Tibial nerve (tissue), 4 donors: ENCODE results near the gene NEU1. TPM values are rescaled to one million over a fixed set of nuclear protein-coding genes. Genes with fewer than 3 reads are reported as not detected.

Experiments
- DNase-seq, 2 donors: peaks; one replicate each; pipeline ENCODE4 v3.0.0-alpha.2; 2019; ENCODE audit warnings: low spot score in 2 of 2
- H3K27ac ChIP-seq, 4 donors: fragments of 200-600 bp; sonication (generic) in 3 of 4; one replicate each; pipeline ENCODE4 v1.5.1; 2017 to 2019; ENCODE audit warnings: mild to moderate bottlenecking in 1 of 4
- H3K27me3 ChIP-seq, 2 donors: fragments of 200-600 bp; sonication (generic) in 1 of 2; one replicate each; pipeline versions ENCODE4 v1.5.1 to v1.6.0; 2017 to 2019
- H3K36me3 ChIP-seq, 3 donors: fragments of 200-600 bp; sonication (generic); one replicate each; pipeline ENCODE4 v1.5.1; 2018 to 2019
- H3K4me1 ChIP-seq, 4 donors: fragments of 200-600 bp; sonication (generic) in 3 of 4; one replicate each; pipeline ENCODE4 v1.5.1; 2017 to 2019
- H3K4me3 ChIP-seq, 4 donors: fragments of 200-600 bp; sonication (generic) in 3 of 4; one replicate each; pipeline ENCODE4 v1.5.1; 2017 to 2019; ENCODE audit warnings: mild to moderate bottlenecking in 1 of 4, moderate library complexity in 1 of 4
- H3K9me3 ChIP-seq, 4 donors: fragments of 200-600 bp; sonication (generic) in 3 of 4; one replicate each; pipeline ENCODE4 v1.5.1; 2017 to 2019
- CTCF ChIP-seq, 5 experiments: fragments of 200-600 bp in 3 of 5; fragments of 450-650 bp in 2 of 5; sonication (generic) in 3 of 5; IDR thresholded peaks; one replicate each; pipeline ENCODE4 v1.5.1; 2016 to 2019; ENCODE audit warnings: antibody characterized with exemption in 5 of 5, mild to moderate bottlenecking in 3 of 5, moderate library complexity in 2 of 5
- EP300 ChIP-seq, 2 donors: sonication (generic); formaldehyde crosslinking; IDR thresholded peaks; one replicate each; pipeline ENCODE4 v1.6.1; 2017; ENCODE audit warnings: antibody characterized with exemption in 2 of 2, mild to moderate bottlenecking in 1 of 2
- POLR2A ChIP-seq, 2 donors: fragments of 450-650 bp; IDR thresholded peaks; one replicate each; pipeline ENCODE4 v1.6.1; 2017; ENCODE audit warnings: antibody characterized with exemption in 2 of 2, mild to moderate bottlenecking in 2 of 2, moderate library complexity in 2 of 2
- WGBS, 2 donors: methylation state at CpG; one replicate each; pipeline ENCODE4 v1.1.5; 2018; 5-methylcytosine and 5-hydroxymethylcytosine counted together
- total RNA-seq, 4 donors: library from RNA; depleted of rRNA; stranded (reverse); fragments of >200 nt; gene quantifications; one replicate each; pipeline ENCODE4 v1.1.0, GENCODE V29; 2016

Gene NEU1
- total RNA-seq, 4 donors from 2014 or later = 25.8 to 44.6 (median 33.8) TPM

- DNase-seq = no peak
Observed at GRCh38 chr6:31900917-31901414, 38.3 kb upstream of the NEU1 start.

GRCh38 chr6:31899882-31900722 lies 37.5 kb upstream of the NEU1 start:
- H3K9me3 ChIP-seq = no peaks in the 10 kb centered on the region
- WGBS, 2 donors = 79 to 82% methylated on average over 40 to 41 of the region's 49 CpGs
- TF ChIP-seq CTCF (IDR thresholded peaks at IDR 0.05) (no peak), EP300 (IDR thresholded peaks at IDR 0.05) (no peak), POLR2A (IDR thresholded peaks at IDR 0.05) (no peak)
- H3K4me3 ChIP-seq = no peak overlapping the region
- H3K4me1 ChIP-seq = peaks cover 0 to 60% (median 20%) of the 10 kb centered on the region in 4 donors
- peaks cover 0 to 19% (median 0%) of the 10 kb centered on the region in 3 donors for H3K36me3 ChIP-seq
- DNase-seq = no peak
- H3K27me3 ChIP-seq = no peaks in the 10 kb centered on the region
- peak overlapping the region in 2 of 4 donors; percentile 90 to 91 for H3K27ac ChIP-seq

More at GRCh38 chr6:31900917-31901414, 38.3 kb upstream of the NEU1 start:
- Histone ChIP-seq H3K9me3 (no peaks in the 10 kb centered on the region), H3K4me1 (peaks cover 0 to 59% (median 20%) of the 10 kb centered on the region in 4 donors), H3K27ac (peak overlapping the region; percentile 70 to 91 (median 87)), H3K4me3 (peak overlapping the region; percentile 45 to 81 (median 55)), H3K36me3 (peaks cover 0 to 10% (median 0%) of the 10 kb centered on the region in 3 donors), H3K27me3 (no peaks in the 10 kb centered on the region)
- TF ChIP-seq CTCF (IDR thresholded peaks at IDR 0.05) (no peak), EP300 (IDR thresholded peaks at IDR 0.05) (no peak), POLR2A (IDR thresholded peaks at IDR 0.05) (no peak)
- WGBS, 2 donors = 24 to 33% methylated on average over 6 to 29 of the region's 29 CpGs

GRCh38 chr6:31899215-31899614 lies 36.6 kb upstream of the NEU1 start:
- peaks cover 0 to 28% (median 2%) of the 10 kb centered on the region in 3 donors for H3K36me3 ChIP-seq
- no peak for DNase-seq
- H3K4me3 ChIP-seq = no peak overlapping the region
- TF ChIP-seq EP300 (IDR thresholded peaks at IDR 0.05) = no peak
- no peak for TF ChIP-seq POLR2A (IDR thresholded peaks at IDR 0.05)
- TF ChIP-seq CTCF (IDR thresholded peaks at IDR 0.05) = no peak
- peaks cover 0 to 60% (median 20%) of the 10 kb centered on the region in 4 donors for H3K4me1 ChIP-seq
- whole genome bisulfite sequencing, 2 donors = 58 to 66% methylated on average over 5 of the region's 5 CpGs
- no peak overlapping the region for H3K27ac ChIP-seq
- H3K9me3 ChIP-seq = no peaks in the 10 kb centered on the region
- H3K27me3 ChIP-seq = no peaks in the 10 kb centered on the region

GRCh38 chr6:31898383-31899011 lies 35.9 kb upstream of the NEU1 start:
- no peak for DNase-seq
- Histone ChIP-seq H3K36me3 (peaks cover 0 to 35% (median 2%) of the 10 kb centered on the region in 3 donors), H3K9me3 (no peaks in the 10 kb centered on the region), H3K4me3 (peak overlapping the region; percentile 57 to 92 (median 82)), H3K4me1 (peaks cover 0 to 56% (median 20%) of the 10 kb centered on the region in 4 donors), H3K27me3 (no peaks in the 10 kb centered on the region), H3K27ac (peak overlapping the region; percentile 87 to 90 (median 88))
- 10 to 16% methylated on average over 8 of the region's 8 CpGs for WGBS, 2 donors
- TF ChIP-seq POLR2A (IDR thresholded peaks at IDR 0.05) = peak in 1 of 2 donors; percentile 26
- peak in 1 of 2 donors; percentile 42 for TF ChIP-seq EP300 (IDR thresholded peaks at IDR 0.05)
- TF ChIP-seq CTCF (IDR thresholded peaks at IDR 0.05) = no peak
